ENCODE measurements around the gene GOLGA8N. TPM values are rescaled to one million over a fixed set of nuclear protein-coding genes. Genes with fewer than 3 reads are reported as not detected.

GOLGA8N gene
- total and polyA plus RNA-seq, 2 of the 8 experiments (the other 6 are each of a cell fraction or from before 2014, with no cell fraction given) = 0.54 to 0.99 TPM

DNA sequence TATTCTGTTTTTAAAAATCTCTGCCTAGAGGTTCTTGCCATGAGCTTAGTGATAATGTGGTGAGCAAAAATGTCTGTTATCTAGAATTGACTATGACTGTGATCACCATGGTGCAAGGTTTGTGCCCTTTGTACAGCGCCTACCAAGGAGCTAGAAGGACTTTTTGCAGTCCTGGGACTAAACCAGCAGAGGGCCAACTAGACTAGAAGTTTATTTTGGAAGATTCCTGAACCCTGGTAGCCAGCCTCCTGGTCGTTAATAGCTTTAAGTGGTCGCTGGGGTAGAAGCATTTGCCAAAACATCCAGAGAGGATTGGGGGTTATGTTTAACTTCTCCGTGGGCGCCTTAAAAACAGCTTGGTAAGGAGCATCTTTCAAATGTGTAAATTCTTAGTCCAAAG, 56.1 kb downstream of the GOLGA8N start (continued):
- TF ChIP-seq, protein P1, sequence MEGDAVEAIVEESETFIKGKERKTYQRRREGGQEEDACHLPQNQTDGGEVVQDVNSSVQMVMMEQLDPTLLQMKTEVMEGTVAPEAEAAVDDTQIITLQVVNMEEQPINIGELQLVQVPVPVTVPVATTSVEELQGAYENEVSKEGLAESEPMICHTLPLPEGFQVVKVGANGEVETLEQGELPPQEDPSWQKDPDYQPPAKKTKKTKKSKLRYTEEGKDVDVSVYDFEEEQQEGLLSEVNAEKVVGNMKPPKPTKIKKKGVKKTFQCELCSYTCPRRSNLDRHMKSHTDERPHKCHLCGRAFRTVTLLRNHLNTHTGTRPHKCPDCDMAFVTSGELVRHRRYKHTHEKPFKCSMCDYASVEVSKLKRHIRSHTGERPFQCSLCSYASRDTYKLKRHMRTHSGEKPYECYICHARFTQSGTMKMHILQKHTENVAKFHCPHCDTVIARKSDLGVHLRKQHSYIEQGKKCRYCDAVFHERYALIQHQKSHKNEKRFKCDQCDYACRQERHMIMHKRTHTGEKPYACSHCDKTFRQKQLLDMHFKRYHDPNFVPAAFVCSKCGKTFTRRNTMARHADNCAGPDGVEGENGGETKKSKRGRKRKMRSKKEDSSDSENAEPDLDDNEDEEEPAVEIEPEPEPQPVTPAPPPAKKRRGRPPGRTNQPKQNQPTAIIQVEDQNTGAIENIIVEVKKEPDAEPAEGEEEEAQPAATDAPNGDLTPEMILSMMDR (IDR thresholded peaks at IDR 0.05; ENCODE audit: control extremely low read depth in 1 of 3, insufficient read depth in 1 of 3, low read depth in 1 of 3, low read length in 3 of 3) = peak in 2 of 3 experiments; percentile 59 to 60; a peak in 3 of 4 replicates
- TF ChIP-seq SIX5 (IDR thresholded peaks at IDR 0.05; ENCODE audit: low read depth, low read length) = no peak

Data from H1 (cell line).